Right cardiac atrium (tissue), 5 donors: Measurements from ENCODE around the gene CD81. TPM values are rescaled to one million over a fixed set of nuclear protein-coding genes. Genes with fewer than 3 reads are reported as not detected.
A peak's percentile ranks its signal among the peaks of the same experiment; 100 is the strongest.

Experiments used
- ATAC-seq, 2 donors: fragments of 200-7000 bp; cut with Tn5 transposase; one replicate each; pipeline versions ENCODE4 v1.8.0 to v1.9.1; 2020; ENCODE audit warnings: moderate library complexity in 2 of 2, mild to moderate bottlenecking in 1 of 2
- DNase-seq, 3 donors: peaks; one replicate each; pipeline ENCODE4 v3.0.0-alpha.2; 2020
- H3K27ac ChIP-seq: one replicate; pipeline ENCODE4 v1.5.1; 2013; ENCODE audit warnings: mild to moderate bottlenecking, low read length, control low read depth, moderate library complexity
- H3K27me3 ChIP-seq: one replicate; pipeline ENCODE4 v1.6.1; 2013; ENCODE audit not compliant: control insufficient read depth, insufficient read depth
- H3K4me1 ChIP-seq: one replicate; pipeline ENCODE4 v1.6.1; 2013; ENCODE audit warnings: low read length; ENCODE audit not compliant: control insufficient read depth, insufficient read depth
- H3K4me3 ChIP-seq: one replicate; pipeline ENCODE4 v1.5.1; 2013; ENCODE audit warnings: low read length, control low read depth
- H3K9me3 ChIP-seq: one replicate; pipeline ENCODE4 v1.6.1; 2013; ENCODE audit warnings: low read length; ENCODE audit not compliant: control insufficient read depth
- WGBS: extraction: QIAGEN DNeasy Blood & Tissue Kit; methylation state at CpG from one replicate; pipeline ENCODE4 v1.1.7; 2013; 5-methylcytosine and 5-hydroxymethylcytosine counted together
- intact Hi-C, 4 donors: fragments of 100-400 bp; cut with DNase I; formaldehyde crosslinking; loops; one replicate each; pipeline versions ENCODE4 v1.11.0 to v1.14.0; 2022 to 2023
- polyA plus RNA-seq: library from polyadenylated mRNA; stranded (reverse); fragments of 200-250 nt; gene quantifications from one replicate; pipeline ENCODE4 v1.2.3, GENCODE V29; 2013
- total RNA-seq, 4 donors: library from RNA; stranded (reverse); fragmentation: NEBNext Ultra II Directional; extraction: Animal tissue kit (Norgen Biotek cat#: 25700); gene quantifications; one replicate each; pipeline ENCODE4 v1.2.1, GENCODE V29; 2021
- donor health status: healthy with polysubstance abuse.
- donor health status: DM: no; HTN: yes; CAD: no.
- donor health status: DM: no; HTN: no; CAD: no.
- donor health status: DM: no; HTN: yes; CAD: no; lungs with severe emphysema.
- donor health status: DM: yes; HTN: yes; CAD: no.

CD81 gene
- total and polyA plus RNA-seq, 5 donors = 677 to 920 (median 816) TPM

- H3K27me3 ChIP-seq = no peaks in the 10 kb centered on the region
- whole genome bisulfite sequencing = 80% methylated on average over 30 of the region's 30 CpGs
- DNase-seq = peak in 2 of 3 donors; percentile 47 to 60
- H3K4me3 ChIP-seq = no peak overlapping the region
- ATAC-seq = no peak
- H3K4me1 ChIP-seq = no peaks in the 10 kb centered on the region
- no peaks in the 10 kb centered on the region for H3K9me3 ChIP-seq
- no peak overlapping the region for H3K27ac ChIP-seq
- intact Hi-C loops = loop anchor here in 1 of 4 donors (2.0 kb wide), 1 partner anchor 113 kb away; no protein-coding TSS in a partner anchor
Observed at GRCh38 chr11:2417856-2418692, 41.0 kb downstream of the CD81 start.

- ATAC-seq = no peak
- Histone ChIP-seq H3K4me1 (no peaks in the 10 kb centered on the region), H3K27ac (no peak overlapping the region), H3K9me3 (no peaks in the 10 kb centered on the region), H3K27me3 (no peaks in the 10 kb centered on the region), H3K4me3 (no peak overlapping the region)
- 77% methylated on average over 21 of the region's 21 CpGs for WGBS
- DNase-seq = peak in 2 of 3 donors; percentile 43 to 44
- intact Hi-C loops = loop anchor here in 1 of 4 donors (2.0 kb wide), 1 partner anchor 114 kb away; no protein-coding TSS in a partner anchor
Observed at GRCh38 chr11:2418693-2419360, 41.7 kb downstream of the CD81 start.

- WGBS = 52% methylated on average over 36 of the region's 36 CpGs
- Histone ChIP-seq H3K4me3 (no peak overlapping the region), H3K4me1 (no peaks in the 10 kb centered on the region), H3K27me3 (no peaks in the 10 kb centered on the region), H3K9me3 (no peaks in the 10 kb centered on the region), H3K27ac (no peak overlapping the region)
- DNase-seq (peak; percentile 78 to 94 (median 92)), ATAC-seq (peak; percentile 73 to 75)
- intact Hi-C loops = loop anchor here (2.0 to 10.0 kb wide), 4 partner anchors 115 to 475 kb away; no protein-coding TSS in a partner anchor
Observed at GRCh38 chr11:2419638-2420501, 42.8 kb downstream of the CD81 start.

GRCh38 chr11:2420502-2421225 lies 43.6 kb downstream of the CD81 start:
- peak; percentile 94 for ATAC-seq
- H3K9me3 ChIP-seq = no peaks in the 10 kb centered on the region
- no peaks in the 10 kb centered on the region for H3K27me3 ChIP-seq
- H3K27ac ChIP-seq = no peak overlapping the region
- H3K4me1 ChIP-seq = no peaks in the 10 kb centered on the region
- WGBS = 22% methylated on average over 44 of the region's 44 CpGs
- peak; percentile 70 to 91 (median 90) for DNase-seq
- intact Hi-C loops = loop anchor here (2.0 to 10.0 kb wide), 4 partner anchors 116 to 474 kb away; no protein-coding TSS in a partner anchor
- no peak overlapping the region for H3K4me3 ChIP-seq

GRCh38 chr11:2421226-2421994 lies 44.3 kb downstream of the CD81 start:
- Histone ChIP-seq H3K4me3 (no peak overlapping the region), H3K27me3 (no peaks in the 10 kb centered on the region), H3K27ac (no peak overlapping the region), H3K9me3 (no peaks in the 10 kb centered on the region), H3K4me1 (no peaks in the 10 kb centered on the region)
- intact Hi-C loops = loop anchor here (2.0 to 10.0 kb wide), 4 partner anchors 117 to 473 kb away; no protein-coding TSS in a partner anchor
- ATAC-seq (no peak), DNase-seq (peak in 2 of 3 donors; percentile 38 to 48)
- 75% methylated on average over 19 of the region's 19 CpGs for WGBS

GRCh38 chr11:2421996-2422395 lies 44.9 kb downstream of the CD81 start:
- H3K27me3 ChIP-seq = no peaks in the 10 kb centered on the region
- intact Hi-C loops = loop anchor here (2.0 to 10.0 kb wide), 4 partner anchors 117 to 473 kb away; no protein-coding TSS in a partner anchor
- 88% methylated on average over 17 of the region's 17 CpGs for WGBS
- no peak overlapping the region for H3K27ac ChIP-seq
- H3K4me3 ChIP-seq = no peak overlapping the region
- no peaks in the 10 kb centered on the region for H3K9me3 ChIP-seq
- H3K4me1 ChIP-seq = no peaks in the 10 kb centered on the region
- ATAC-seq (no peak), DNase-seq (peak in 2 of 3 donors; percentile 52 to 63)

- H3K27ac ChIP-seq = no peak overlapping the region
- H3K4me1 ChIP-seq = no peaks in the 10 kb centered on the region
- ATAC-seq (no peak), DNase-seq (peak in 2 of 3 donors; percentile 38 to 41)
- H3K27me3 ChIP-seq = no peaks in the 10 kb centered on the region
- intact Hi-C loops = loop anchor here in 1 of 4 donors (5.0 to 10.0 kb wide), 2 partner anchors 225 to 472 kb away; no protein-coding TSS in a partner anchor
- 84% methylated on average over 14 of the region's 14 CpGs for WGBS
- H3K9me3 ChIP-seq = no peaks in the 10 kb centered on the region
- H3K4me3 ChIP-seq = no peak overlapping the region
Observed at GRCh38 chr11:2422461-2423156, 45.5 kb downstream of the CD81 start.

GRCh38 chr11:2423157-2424025 lies 46.3 kb downstream of the CD81 start:
- 76% methylated on average over 26 of the region's 26 CpGs for WGBS
- intact Hi-C loops = loop anchor here in 1 of 4 donors (5.0 to 10.0 kb wide), 2 partner anchors 226 to 471 kb away; no protein-coding TSS in a partner anchor
- no peaks in the 10 kb centered on the region for H3K4me1 ChIP-seq
- no peak overlapping the region for H3K27ac ChIP-seq
- no peak for ATAC-seq
- no peaks in the 10 kb centered on the region for H3K27me3 ChIP-seq
- no peak overlapping the region for H3K4me3 ChIP-seq
- H3K9me3 ChIP-seq = no peaks in the 10 kb centered on the region
- DNase-seq = peak in 2 of 3 donors; percentile 42 to 44
